ENCODE data around the gene LRRC4.

LRRC4 gene

GRCh38 chr7:127979113-127979727 lies 52.0 kb downstream of the LRRC4 start:
- DNase-seq: no peak

GRCh38 chr7:127978421-127978820 lies 52.8 kb downstream of the LRRC4 start:
- DNase-seq: no peak
